HG03135 (cell line): Measurements from ENCODE around the gene BRI3.

Source experiments
- ATAC-seq: cut with Tn5 transposase; IDR thresholded peaks from one replicate; pipeline ENCODE4 v1.9.1; 2021; ENCODE audit warnings: mild to moderate bottlenecking, moderate library complexity; ENCODE audit not compliant: unreplicated experiment

Gene BRI3

DNA sequence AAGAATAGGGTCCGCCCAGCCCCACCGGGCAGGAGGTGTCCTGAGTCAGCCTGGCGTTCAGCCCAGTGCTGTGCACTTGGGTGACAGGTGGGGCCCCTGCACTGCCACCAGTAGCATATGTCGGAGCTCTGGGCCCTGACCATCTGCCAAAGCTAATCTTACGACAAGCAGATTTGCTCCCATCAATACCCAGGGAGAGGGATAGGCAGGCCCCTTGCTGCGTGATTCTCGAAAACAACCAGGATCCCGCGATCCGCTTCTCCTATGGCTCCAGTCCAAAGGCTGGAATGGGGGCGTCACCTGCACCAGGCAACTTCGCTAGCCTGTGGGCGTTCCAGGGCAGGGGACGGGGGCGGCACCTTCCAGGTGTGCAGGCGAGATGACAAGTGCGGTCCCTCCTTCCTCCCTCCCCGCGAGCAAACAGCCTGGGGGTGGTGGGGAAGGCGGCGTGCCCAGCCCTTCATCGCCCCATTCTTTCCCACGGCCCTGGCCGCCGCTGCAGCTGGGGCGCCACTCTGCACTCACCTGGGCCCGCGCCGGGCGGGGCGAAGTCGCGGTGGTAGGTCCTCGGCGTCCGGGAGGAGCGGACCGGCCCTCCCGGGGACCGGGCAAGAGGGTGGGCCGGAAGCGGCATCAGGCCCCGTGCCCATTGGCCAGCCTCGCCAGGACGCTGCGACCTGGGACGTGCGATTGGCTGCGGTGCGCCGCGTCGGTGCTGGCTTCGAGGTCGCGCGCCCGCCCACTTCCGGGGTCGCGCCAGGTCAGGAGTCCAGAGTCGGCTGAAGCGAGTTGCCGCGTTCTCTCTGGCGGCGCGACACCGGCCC lies 29.7 kb upstream of the BRI3 start, which contains the start of gene TECPR1:
TECPR1 (minus strand) TSS at position 632 of the 824 bp plus-strand sequence. CDS start 6,086 bp downstream, outside the sequence.
- ATAC-seq, result peak; percentile 97

- no peak for ATAC-seq
These were observed 28.9 kb upstream of the BRI3 start for GRCh38 chr7:98252425-98253054.

GRCh38 chr7:98254516-98254915 lies 27.0 kb upstream of the BRI3 start:
- ATAC-seq, result no peak

DNA sequence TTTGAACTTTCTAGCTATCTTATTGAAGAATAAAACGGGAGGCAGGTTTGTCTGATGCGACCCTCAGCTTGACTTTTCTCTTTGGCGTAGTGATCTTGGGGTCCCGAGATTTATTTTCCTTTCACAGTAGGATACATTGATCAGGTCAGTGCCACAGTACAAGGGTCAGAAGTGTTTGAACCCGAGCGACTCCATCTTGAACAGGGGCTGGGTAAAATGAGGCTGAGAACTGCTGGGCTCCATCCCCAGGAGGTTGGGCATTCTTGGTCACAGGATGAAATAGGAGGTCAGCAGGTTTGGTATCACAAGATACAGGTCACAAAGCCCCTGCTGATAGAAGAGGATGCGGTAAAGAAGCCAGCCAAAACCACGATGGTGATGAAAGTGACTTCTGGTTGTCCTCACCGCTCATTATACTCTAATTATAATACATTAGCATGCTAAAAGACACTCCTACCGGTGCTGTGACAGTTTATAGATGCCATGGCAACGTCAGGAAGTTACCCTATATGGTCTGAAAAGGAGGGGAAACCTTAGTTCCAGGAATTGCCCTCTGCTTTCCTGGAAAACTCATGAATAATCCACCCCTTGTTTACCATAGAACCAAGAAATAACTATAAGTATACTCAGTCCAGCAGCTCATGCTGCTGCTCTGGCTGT lies 26.4 kb upstream of the BRI3 start:
- ATAC-seq, result no peak

DNA sequence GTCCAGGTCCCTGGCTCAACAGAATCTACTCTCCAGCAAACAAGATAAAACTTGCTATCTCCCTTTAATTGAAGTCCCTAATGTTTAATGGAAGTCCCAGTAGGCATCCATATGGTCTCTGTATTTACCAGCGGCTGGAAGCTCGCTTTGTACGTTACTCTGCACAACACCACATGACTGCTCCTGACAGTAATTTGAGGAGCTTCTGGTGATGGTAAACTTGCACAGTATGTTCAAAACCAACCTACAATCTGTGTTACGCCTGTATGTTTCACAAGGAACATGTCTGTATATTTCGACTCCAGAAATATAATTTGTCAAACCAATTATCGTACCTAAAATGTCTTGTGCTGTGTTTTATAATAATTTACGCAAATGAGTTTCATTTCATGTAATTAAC lies 25.1 kb upstream of the BRI3 start:
- ATAC-seq, result no peak

DNA sequence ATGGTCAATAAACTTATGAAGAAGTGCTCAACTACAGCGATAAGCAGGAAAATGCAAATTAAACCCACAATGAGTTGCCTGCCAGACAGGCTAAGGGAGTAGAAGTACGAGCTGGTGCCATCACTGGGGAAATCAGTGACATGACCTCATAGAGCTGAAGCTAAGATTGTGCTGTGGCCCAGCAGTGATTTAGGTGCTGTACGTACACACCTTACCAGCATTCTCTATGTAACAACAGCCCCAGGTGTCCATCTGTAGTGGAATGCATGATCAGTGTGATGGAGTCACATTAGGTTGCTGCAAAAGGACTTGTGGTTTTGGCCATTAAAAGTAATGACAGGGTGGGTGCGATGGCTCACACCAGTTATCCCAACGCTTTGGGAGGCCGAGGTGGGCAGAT lies 23.8 kb upstream of the BRI3 start:
- ATAC-seq, result no peak

DNA sequence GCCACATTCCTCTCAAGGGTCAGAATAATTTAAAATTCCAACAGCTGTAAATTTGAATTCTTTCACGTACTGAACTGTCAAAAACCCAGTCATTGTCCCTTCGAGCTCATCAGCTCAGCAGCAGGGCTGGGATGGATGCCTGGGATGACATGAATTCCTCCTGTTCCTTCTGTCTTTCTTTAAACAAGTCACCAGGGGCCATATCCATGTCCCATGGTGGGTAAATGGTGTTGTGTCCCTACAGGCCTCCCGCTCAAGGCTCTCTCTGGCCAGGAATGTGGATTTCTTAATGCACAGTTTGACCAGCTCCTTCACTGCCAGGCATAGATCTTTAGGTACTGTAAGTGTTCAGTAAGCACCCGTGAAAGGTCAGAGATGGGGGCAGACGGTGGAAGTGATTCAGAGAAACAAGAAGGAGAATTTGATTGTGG lies 15.6 kb upstream of the BRI3 start:
- no peak for ATAC-seq

DNA sequence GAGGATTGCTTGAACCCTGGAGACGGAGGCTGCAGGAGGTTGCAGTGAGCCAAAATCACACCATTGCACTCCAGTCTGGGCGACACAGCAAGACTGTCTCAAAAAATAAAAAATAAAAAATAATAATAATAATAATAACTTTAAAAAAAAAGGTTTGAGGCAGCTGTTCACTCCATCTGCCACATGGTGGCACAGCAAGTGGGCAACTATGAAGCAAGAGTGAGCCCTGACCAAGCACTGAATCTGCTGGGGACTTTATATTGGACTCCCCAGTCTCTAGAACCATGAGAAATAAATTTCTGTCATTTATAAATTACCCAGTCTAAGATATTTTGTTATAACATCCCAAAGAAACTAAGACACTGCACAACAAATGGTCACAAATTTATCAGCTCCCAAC lies 14.6 kb upstream of the BRI3 start:
- no peak for ATAC-seq

DNA sequence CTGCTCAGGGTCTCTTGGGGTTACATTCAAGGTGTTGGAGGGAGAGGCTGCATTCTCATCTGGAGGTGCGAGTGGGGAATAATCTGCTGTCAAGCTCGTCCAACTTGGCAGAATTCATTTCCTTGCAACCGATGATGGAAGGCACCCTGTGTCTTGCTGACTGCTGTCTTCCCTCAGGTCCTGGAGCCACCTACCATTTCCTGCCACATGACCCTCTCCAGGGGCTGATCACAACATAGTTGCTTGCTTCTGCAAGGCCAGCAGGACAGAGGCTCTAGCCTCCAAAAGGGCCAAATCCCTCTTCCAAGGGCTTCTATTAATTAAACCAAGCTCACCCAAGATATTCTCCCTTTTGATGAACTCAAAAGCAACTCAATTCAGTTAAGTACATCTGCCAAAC lies 14.2 kb upstream of the BRI3 start:
- no peak for ATAC-seq

- no peak for ATAC-seq
These were observed 5.2 kb upstream of the BRI3 start for GRCh38 chr7:98276241-98276761.

- no peak for ATAC-seq
These were observed 3.1 kb upstream of the BRI3 start for GRCh38 chr7:98278408-98278807.

DNA sequence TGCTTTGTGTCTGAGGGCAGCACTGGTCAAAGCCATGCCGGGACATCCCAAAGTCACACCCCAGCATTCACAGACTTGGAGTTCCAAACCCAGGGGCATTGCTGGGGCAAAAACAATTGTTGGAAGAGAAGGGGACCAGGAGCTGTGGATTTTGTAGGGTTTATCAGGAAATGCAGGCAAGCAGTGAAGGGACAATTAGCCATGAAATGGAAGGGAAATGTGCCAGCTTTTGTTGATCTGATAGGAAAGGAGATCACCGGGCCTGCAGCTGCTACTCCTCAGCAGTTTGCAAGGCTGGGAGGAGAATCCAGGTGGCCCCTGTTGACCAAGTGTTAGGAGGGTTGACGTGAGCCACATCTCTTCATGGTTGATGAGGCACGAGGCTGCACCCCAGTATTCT lies 2.5 kb upstream of the BRI3 start:
- no peak for ATAC-seq

DNA sequence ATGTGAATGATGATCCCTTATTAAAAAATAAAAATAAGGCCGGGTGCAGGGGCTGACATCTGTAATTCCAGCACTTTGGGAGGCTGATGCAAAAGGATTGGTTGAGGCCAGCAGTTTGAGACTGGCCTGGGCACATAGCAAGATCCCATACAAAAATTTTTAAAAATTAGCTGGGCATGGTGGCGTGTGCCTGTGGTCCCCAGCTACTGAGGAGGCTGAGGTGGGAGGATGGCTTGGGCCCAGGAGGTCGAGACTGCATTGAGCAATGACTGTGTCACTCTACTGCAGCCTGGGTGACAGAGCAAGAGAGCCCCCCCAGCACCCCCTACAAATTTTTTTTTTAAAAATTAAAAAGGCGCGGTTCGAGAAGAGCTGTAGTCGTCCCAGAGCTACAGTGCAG lies 1.2 kb upstream of the BRI3 start:
- no peak for ATAC-seq

DNA sequence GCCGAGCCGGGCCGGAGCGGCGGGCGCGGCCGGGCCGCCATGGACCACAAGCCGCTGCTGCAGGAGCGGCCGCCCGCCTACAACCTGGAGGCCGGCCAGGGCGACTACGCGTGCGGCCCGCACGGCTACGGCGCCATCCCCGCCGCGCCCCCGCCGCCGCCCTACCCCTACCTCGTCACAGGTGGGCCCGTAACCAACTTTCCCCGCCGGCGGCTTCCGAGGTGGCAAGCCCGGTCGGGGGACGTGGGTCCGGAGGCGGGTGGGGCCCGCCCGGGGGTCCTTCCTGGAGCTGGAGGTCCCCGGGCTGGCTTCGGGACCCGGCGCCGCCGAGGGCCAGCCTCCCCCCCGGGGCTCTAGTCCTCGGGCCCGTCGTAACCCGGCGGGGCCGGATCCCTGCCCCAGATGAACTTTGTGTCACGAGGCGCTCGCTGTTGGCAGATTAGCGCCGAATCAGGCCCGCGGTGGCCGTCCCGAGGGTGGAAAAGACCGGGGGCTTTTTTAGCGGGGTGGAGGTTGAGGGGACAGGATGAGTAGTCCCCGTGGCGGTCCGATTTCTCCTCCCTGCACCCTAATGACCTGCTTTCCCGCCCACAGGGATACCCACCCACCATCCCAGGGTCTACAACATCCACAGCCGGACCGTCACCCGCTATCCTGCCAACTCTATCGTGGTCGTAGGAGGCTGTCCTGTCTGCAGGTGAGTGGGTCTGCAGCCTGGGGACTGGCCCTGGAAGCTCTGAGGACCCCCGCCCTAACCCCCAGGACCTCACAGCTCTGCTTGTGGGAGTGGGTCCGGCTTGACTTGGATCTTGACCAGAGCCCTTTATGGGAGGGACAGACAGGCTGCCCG lies 496 bp downstream of the BRI3 start:
- ATAC-seq, result peak; percentile 21

DNA sequence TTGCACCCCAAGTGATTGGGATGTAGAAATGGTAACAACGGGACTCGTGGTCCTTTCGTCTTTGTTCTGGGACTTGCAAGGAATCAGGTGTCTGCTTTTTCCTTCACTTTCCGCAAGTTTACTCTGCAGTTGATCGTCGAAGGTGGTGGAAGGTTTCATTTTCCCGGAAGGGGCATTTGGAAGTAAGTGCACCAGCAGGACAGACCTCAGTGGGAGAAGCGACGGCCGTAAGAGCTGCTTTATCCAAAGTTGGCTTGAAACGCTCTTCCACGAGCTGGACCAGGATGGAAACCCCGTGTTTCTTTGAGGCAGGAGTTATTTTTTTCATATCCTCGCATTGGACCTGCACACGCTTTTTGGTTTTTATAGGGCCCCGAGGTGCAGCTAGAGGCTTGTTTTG lies 1.2 kb downstream of the BRI3 start:
- ATAC-seq, result no peak

- no peak for ATAC-seq
These were observed 1.8 kb downstream of the BRI3 start for GRCh38 chr7:98283127-98283886.

- no peak for ATAC-seq
These were observed 2.4 kb downstream of the BRI3 start for GRCh38 chr7:98283887-98284222.

DNA sequence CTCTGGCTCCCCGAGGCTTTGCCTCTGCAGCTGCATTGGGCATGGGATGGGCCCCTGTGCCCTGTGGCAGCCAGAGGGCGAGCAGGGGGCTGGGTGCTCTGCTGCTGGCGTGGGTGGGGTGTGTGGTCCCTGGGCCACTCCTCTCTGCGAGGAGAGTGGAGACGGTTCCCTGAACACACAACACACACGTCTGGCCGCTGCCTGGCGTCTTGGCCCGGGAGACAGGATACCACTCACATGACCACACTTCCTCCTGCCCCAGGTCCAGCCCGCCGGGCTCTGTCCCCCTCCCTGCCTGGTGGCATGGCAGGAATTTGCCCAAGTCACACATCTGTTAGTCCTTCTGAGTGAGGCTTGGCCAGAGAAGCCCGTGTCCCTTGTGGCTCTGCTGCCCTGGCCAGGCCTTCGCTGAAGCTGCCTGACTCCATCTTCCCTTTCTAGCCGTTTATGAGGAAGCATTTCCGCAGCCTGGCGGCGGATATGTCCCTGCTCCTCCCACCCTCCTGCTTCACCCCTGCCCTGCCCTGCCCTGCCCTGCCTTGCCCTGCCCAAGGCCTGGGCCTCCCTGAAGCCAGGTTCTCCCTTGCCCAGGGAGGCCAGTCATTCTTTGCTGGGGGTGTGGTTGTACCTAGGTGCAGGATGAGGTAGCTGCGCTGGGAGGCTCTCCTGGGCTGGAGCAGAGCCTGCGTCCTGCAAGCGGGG lies 3.0 kb downstream of the BRI3 start:
- no peak for ATAC-seq
